Suprapubic skin (tissue), 3 donors: ENCODE results near the gene AARS1.

Experiments used
- CTCF ChIP-seq, 2 donors: fragments of 200-600 bp in 1 of 2; fragments of 450-650 bp in 1 of 2; sonication (generic) in 1 of 2; IDR thresholded peaks; one replicate each; pipeline ENCODE4 v1.5.1; 2016 to 2019; ENCODE audit warnings: antibody characterized with exemption in 2 of 2, mild to moderate bottlenecking in 1 of 2, moderate library complexity in 1 of 2
- POLR2A ChIP-seq, 2 donors: fragments of 450-650 bp; IDR thresholded peaks; one replicate each; pipeline ENCODE4 v1.6.1; 2017; ENCODE audit warnings: antibody characterized with exemption in 2 of 2, mild to moderate bottlenecking in 2 of 2, moderate library complexity in 2 of 2

GRCh38 chr16:70320121-70320520, 30.8 kb upstream of the AARS1 start:
- TF ChIP-seq CTCF (IDR thresholded peaks at IDR 0.05) (no peak), POLR2A (IDR thresholded peaks at IDR 0.05) (no peak)
